ENCODE measurements around the gene IP6K1.
"Not testable (repeated sequence)": the region's sequence is repeated elsewhere in the genome, so short reads cannot be mapped to it uniquely, and the experiment has no call there.

Gene IP6K1

GRCh38 chr3:49689046-49689907 is 97.1 kb downstream of the IP6K1 start, which contains the start of the genes MST1 and RNF123:
Gene MST1, minus strand, starts transcription at chr3:49689474. Its CDS starts 783 bp downstream, at chr3:49688691.
Gene RNF123, plus strand, starts transcription at chr3:49689557. Its CDS starts 1,609 bp downstream, at chr3:49691166.
- H3K27ac ChIP-seq (ENCODE audit: poor library complexity, severe bottlenecking), result peak within 1 kb of the TSS; percentile 31
- H3K36me3 ChIP-seq (ENCODE audit: low read depth), result no peaks in the 10 kb centered on the region
- peak within 1 kb of the TSS; percentile 100 for H3K4me3 ChIP-seq (ENCODE audit: severe bottlenecking)
- no peaks in the 10 kb centered on the region for H3K27me3 ChIP-seq (ENCODE audit: insufficient read depth, poor library complexity, severe bottlenecking)
- H3K9me3 ChIP-seq (ENCODE audit: severe bottlenecking), result no peaks in the 10 kb centered on the region
- TF ChIP-seq CTCF (IDR thresholded peaks at IDR 0.05; ENCODE audit: poor library complexity, severe bottlenecking), result peak; percentile 13
- no peaks in the 10 kb centered on the region for H3K4me1 ChIP-seq (ENCODE audit: insufficient read depth, poor library complexity, severe bottlenecking)
- DNase-seq (ENCODE audit: low spot score), result peak; percentile 87
- peak; percentile 32 for ATAC-seq (ENCODE audit: low read depth)

DNA sequence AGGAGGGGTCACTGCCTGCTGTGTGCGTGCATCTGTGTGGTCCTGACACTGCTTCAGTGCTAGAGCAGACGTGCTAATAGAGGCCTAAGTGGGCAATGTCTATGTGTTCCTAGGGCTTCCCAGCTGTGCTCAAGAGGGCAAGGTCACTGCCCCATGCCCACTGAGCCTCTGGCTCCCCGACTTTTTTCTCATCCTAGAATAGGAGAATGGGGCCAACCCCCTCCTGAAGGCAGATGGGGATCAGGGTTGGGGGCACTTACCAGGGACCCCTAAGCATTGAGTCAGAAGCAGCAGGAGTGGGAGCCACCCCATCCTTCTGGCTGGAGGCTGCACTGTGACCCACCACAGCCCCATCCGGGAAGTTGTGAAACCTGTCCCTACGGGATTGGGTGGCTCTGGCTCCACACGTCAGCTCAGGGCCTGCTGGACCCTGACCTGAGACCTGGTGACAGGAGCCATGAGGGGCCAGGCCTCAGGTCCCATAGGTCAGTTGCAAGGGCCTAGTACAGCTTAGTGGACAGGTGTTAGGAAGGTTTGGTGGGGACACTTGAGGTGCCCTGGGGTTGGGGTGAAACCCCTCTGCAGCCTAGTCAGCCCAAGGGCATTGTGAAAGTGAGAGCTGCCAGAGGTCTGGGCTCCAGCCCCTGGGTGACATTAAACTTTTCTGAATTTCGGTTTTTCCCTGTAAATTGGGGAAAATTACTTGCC is 97.8 kb downstream of the IP6K1 start:
- not testable (repeated sequence) for DNase-seq (ENCODE audit: low spot score); ATAC-seq (ENCODE audit: low read depth)
- H3K27ac ChIP-seq (ENCODE audit: poor library complexity, severe bottlenecking), result peak overlapping the region; percentile 31

DNA sequence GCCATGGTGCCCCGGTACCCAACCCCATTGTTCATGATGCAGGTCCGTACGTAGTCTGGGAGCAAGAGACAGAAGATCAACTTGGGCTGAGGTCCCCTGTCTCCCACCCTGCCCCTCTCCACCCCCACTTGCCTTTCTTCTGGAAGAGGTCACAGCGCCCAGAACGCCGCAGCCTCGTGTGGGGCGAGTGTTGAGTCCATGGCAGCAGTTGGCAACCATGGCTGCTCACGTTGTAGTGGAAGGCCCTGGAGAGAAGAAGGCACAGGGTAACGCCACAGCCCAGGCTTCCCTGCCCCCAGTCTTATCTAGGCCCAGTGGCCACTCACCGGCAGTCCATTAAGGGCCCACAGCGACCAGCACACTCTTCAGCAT is 98.9 kb downstream of the IP6K1 start:
- H3K27ac ChIP-seq (ENCODE audit: poor library complexity, severe bottlenecking), result not testable (repeated sequence)

More for the DNA sequence above, 97.8 kb downstream of the IP6K1 start:
- not testable (repeated sequence) for H3K27me3 ChIP-seq (ENCODE audit: insufficient read depth, poor library complexity, severe bottlenecking); H3K9me3 ChIP-seq (ENCODE audit: severe bottlenecking); H3K4me1 ChIP-seq (ENCODE audit: insufficient read depth, poor library complexity, severe bottlenecking); H3K36me3 ChIP-seq (ENCODE audit: low read depth)
- H3K4me3 ChIP-seq (ENCODE audit: severe bottlenecking), result peak overlapping the region; percentile 100

GRCh38 chr3:49686769-49687423 is 99.4 kb downstream of the IP6K1 start:
- H3K9me3 ChIP-seq (ENCODE audit: severe bottlenecking); H3K4me1 ChIP-seq (ENCODE audit: insufficient read depth, poor library complexity, severe bottlenecking); H3K27ac ChIP-seq (ENCODE audit: poor library complexity, severe bottlenecking); H3K27me3 ChIP-seq (ENCODE audit: insufficient read depth, poor library complexity, severe bottlenecking): not testable (repeated sequence)
- Histone ChIP-seq H3K4me3 (ENCODE audit: severe bottlenecking) (peak overlapping the region; percentile 37), H3K36me3 (ENCODE audit: low read depth) (peaks cover 18% of the 10 kb centered on the region)
- peak; percentile 88 for DNase-seq (ENCODE audit: low spot score)
- peak; percentile 73 for ATAC-seq (ENCODE audit: low read depth)

More for the DNA sequence above, 98.9 kb downstream of the IP6K1 start:
- not testable (repeated sequence) for ATAC-seq (ENCODE audit: low read depth); H3K27me3 ChIP-seq (ENCODE audit: insufficient read depth, poor library complexity, severe bottlenecking); DNase-seq (ENCODE audit: low spot score); H3K4me1 ChIP-seq (ENCODE audit: insufficient read depth, poor library complexity, severe bottlenecking); H3K9me3 ChIP-seq (ENCODE audit: severe bottlenecking)
- Histone ChIP-seq H3K36me3 (ENCODE audit: low read depth) (peaks cover 13% of the 10 kb centered on the region; the same call in 1 of the 2 replicates), H3K4me3 (ENCODE audit: severe bottlenecking) (peak overlapping the region; percentile 37)

- H3K27ac ChIP-seq (ENCODE audit: poor library complexity, severe bottlenecking), result not testable (repeated sequence)
- H3K4me3 ChIP-seq (ENCODE audit: severe bottlenecking), result peak overlapping the region; percentile 37
Measured at GRCh38 chr3:49686346-49686745, 100.0 kb downstream of the IP6K1 start.

GRCh38 chr3:49685846-49686245 is 100.5 kb downstream of the IP6K1 start:
- not testable (repeated sequence) for DNase-seq (ENCODE audit: low spot score); H3K27me3 ChIP-seq (ENCODE audit: insufficient read depth, poor library complexity, severe bottlenecking); H3K27ac ChIP-seq (ENCODE audit: poor library complexity, severe bottlenecking); ATAC-seq (ENCODE audit: low read depth); H3K9me3 ChIP-seq (ENCODE audit: severe bottlenecking); H3K4me1 ChIP-seq (ENCODE audit: insufficient read depth, poor library complexity, severe bottlenecking); H3K4me3 ChIP-seq (ENCODE audit: severe bottlenecking)
- peaks cover 28% of the 10 kb centered on the region for H3K36me3 ChIP-seq (ENCODE audit: low read depth)

More at GRCh38 chr3:49686346-49686745, 100.0 kb downstream of the IP6K1 start:
- ATAC-seq (ENCODE audit: low read depth), result peak; percentile 69
- not testable (repeated sequence) for H3K9me3 ChIP-seq (ENCODE audit: severe bottlenecking); H3K27me3 ChIP-seq (ENCODE audit: insufficient read depth, poor library complexity, severe bottlenecking); H3K4me1 ChIP-seq (ENCODE audit: insufficient read depth, poor library complexity, severe bottlenecking)
- peaks cover 23% of the 10 kb centered on the region for H3K36me3 ChIP-seq (ENCODE audit: low read depth)
- DNase-seq (ENCODE audit: low spot score), result peak; percentile 87

DNA sequence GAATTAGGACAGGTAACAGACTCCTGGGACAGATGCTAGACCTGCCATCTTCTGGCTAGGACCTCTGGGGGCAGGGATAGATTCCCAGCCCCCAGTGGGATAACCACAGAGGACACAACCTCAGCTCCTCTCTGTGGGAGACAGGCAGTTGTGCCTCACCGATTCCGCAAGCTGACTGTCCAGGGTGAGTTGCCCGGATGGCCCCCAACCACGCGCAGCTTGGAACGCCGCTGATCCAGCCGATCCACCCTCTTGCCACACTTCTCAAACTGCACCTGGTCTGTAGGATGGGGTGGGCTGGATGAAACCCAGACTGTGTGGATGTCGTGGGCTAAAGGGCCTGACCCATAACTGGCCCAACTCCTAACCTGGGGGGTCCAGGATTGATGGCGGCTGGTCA is 101.2 kb downstream of the IP6K1 start:
- not testable (repeated sequence) for DNase-seq (ENCODE audit: low spot score)

DNA sequence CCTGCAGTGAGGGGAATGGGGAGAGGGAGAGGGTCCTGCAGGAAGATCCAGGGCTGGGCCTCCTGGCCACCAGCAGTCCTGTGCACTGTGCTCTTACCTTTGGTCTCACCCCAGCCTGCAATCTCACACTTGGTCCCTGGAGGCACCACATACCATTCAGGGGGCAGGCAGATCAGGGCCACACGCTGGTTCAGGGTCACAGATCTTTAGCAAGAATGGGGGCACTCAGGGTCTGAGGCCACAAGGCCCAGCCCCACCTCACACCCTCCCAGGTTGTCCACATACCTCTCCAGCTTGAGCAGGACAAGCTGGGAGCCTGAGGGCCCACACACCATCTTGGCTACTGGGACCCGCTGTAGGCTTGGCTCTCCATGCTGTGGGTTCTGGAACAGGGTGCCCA is 101.9 kb downstream of the IP6K1 start:
- not testable (repeated sequence) for H3K4me3 ChIP-seq (ENCODE audit: severe bottlenecking); H3K4me1 ChIP-seq (ENCODE audit: insufficient read depth, poor library complexity, severe bottlenecking); H3K27me3 ChIP-seq (ENCODE audit: insufficient read depth, poor library complexity, severe bottlenecking); DNase-seq (ENCODE audit: low spot score); ATAC-seq (ENCODE audit: low read depth); H3K9me3 ChIP-seq (ENCODE audit: severe bottlenecking); H3K27ac ChIP-seq (ENCODE audit: poor library complexity, severe bottlenecking)
- H3K36me3 ChIP-seq (ENCODE audit: low read depth), result peaks cover 40% of the 10 kb centered on the region

More for the DNA sequence above, 101.2 kb downstream of the IP6K1 start:
- not testable (repeated sequence) for H3K9me3 ChIP-seq (ENCODE audit: severe bottlenecking); H3K27ac ChIP-seq (ENCODE audit: poor library complexity, severe bottlenecking); ATAC-seq (ENCODE audit: low read depth); H3K4me3 ChIP-seq (ENCODE audit: severe bottlenecking); H3K4me1 ChIP-seq (ENCODE audit: insufficient read depth, poor library complexity, severe bottlenecking); H3K27me3 ChIP-seq (ENCODE audit: insufficient read depth, poor library complexity, severe bottlenecking)
- peaks cover 33% of the 10 kb centered on the region for H3K36me3 ChIP-seq (ENCODE audit: low read depth)

Data from RWPE2 (cell line).